SIG-M5 (cell line): ENCODE data around the gene RHOT2.
"Not testable (repeated sequence)": the region's sequence is repeated elsewhere in the genome, so short reads cannot be mapped to it uniquely, and the experiment has no call there.

Experiments used
- DNase-seq: peaks from one replicate; lab custom pipeline; 2025; lab: John Stamatoyannopoulos, UW

RHOT2 gene

DNA sequence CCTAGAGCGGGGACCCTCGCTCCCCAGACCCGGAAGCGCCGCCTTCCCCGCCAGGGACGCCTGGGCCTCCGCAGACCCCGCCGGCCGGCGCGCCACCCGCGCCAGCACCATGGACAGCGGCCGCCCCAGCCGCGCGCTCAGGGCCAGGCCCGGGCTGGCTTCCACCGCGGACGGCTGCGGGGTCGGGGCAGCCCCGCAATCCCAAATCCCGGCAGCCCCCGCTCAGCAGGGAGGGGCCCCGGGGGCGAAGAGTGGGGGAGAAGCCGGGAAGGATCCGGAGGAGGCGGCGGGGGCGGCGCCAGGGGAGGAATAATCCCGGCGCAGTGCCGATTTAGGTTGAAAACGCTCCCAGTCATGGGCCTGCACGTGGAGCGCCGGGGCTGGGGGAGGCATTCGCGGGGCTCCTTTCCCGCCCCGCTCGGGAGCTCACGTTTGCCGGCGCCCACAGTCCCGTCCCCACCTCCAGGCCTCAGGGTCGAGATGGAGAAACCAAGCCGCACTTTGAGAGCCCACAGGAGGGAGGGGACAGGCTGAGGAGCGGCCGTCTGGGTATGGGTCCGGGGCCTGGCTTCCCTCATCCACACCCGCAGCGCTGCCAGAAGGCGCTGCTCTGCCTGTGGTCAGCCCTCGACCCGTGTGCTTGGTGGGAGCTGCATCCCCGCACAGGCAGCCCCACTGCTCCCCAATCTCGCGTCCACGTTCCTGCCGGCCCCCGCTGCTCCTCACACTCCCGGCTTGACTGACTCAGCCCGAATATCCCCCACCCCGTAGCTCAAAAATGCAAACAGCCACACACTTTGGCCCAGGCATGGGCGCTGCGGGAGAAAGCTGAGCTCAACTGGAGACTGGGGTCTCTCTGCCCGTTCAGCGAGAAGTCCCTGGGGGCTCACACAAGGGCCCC lies 33.0 kb downstream of the RHOT2 start:
- no peak for DNase-seq

DNA sequence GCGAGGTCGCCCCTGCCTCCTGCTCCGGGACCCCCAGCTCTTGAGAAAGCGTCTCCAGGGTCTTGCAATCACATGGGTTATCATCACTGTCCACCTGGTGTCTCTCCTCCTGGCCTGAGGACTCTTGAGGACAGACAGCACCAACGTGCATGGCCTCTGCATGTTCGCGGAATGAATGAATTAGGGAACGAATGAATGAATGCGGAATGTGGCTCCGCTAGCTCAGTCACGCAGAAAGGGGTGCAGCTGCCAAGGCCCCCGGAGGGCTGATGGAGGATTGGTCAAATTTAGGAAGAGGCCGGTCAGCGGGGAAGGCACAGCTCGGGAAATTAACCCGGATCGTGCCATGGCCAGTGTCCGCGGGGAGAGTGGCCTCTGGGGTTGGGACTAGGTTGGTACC lies 34.4 kb downstream of the RHOT2 start:
- DNase-seq, result no peak

DNA sequence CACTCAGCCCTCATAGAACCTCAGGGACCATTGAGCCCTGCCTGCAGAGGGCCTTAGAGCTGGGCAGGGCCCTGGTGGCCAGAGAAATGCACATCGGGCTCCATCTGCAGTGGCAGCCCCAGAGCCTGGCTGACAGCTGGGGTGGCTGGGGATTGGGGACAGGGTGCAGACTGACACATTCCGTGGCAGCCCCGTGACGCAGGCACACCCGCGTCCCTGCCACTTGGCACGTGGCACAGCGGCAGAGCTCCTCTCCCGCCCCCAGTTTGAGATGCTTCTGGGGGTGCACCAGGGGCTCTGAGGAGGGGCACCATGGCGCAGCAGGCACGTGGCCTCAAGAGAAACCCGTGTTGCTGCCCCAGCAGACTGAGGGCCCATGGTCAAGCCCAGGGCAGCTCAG lies 35.5 kb downstream of the RHOT2 start:
- DNase-seq, result no peak

DNA sequence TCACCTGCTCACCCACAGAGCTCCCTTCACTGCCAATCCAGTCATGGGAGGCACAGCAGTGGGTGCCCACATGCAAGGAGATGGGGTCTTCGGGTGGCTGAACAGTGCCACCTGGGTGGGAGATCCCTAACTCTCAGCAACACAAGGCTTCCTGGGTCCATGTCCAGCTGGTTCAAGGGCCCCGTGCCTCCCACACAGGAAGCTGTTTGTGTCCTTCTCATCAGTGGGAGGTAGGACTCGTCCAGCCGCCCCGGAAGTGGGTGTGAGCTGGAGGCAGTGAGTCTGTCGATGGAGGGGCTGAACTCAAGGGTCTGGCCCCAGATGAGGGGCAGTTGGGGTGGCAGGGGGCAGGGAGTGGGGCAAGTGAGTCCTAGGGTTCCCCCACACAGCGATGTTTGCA lies 36.1 kb downstream of the RHOT2 start:
- DNase-seq, result no peak

GRCh38 chr16:704552-705380 lies 36.8 kb downstream of the RHOT2 start:
- DNase-seq, result no peak

DNA sequence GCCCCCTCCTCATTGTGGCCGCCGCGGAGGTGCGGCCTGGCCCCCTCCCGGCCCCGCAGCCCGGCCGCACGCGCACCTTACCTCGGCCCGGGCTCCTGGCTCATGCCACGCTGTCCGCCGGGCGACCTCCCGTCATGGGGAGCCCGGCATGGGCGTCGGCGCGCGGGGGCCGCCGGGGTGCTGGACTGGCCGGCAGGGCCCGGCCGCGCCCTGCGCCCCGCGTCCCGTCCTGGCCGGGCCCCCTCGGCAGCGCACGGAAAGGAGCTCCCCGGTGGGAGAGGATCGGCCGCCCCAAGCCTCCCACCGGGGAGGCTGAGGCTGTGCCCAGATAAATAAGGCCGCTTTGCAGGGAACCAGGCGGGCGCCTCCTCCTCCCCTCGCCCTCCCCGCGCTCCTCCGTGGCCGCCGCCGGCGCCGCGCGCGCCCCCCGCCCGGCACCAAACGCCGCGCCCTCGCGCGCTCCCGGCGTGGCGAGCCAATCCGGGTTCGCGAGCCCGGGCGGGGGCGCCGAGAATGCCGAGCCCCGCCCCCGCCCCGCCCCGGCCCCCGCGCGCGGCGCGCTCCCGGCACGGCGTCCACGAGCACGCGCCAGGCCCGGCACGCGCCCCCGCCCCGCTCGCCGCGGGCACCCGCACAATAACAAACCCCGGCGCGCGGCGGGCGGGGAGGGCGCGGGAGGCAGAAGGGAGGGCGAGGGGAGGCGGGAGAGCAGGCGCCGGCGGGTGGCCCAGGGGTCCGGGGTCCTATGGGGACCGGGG lies 37.7 kb downstream of the RHOT2 start, which contains the start of gene FBXL16:
FBXL16 (minus strand) TSS at position 371 of the 758 bp plus-strand sequence. CDS start 8,396 bp downstream, outside the sequence.
- DNase-seq, result no peak

- no peak for DNase-seq
Measured at GRCh38 chr16:706189-707061, 38.5 kb downstream of the RHOT2 start.

- no peak for DNase-seq
Measured at GRCh38 chr16:707062-707538, 39.2 kb downstream of the RHOT2 start.

DNA sequence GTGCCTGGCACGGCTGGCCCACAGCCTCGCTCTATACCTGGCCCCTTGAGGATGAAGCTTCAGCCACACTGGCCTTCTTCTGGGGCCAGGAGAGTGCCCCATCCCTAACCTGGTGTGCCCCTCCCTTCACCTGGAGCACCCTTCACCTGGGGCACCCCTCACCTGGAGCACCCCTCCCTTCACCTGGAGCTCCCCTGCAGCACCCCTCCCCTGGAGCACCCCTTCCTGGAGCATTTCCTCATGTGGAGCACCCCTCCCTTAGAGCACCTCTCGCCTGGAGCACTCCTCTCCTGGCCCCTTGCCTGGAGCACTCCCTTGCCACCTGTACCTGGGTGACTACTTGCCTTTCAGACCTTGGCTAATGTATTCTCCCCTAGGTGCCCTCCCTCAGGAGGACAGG lies 40.1 kb downstream of the RHOT2 start:
- no peak for DNase-seq

DNA sequence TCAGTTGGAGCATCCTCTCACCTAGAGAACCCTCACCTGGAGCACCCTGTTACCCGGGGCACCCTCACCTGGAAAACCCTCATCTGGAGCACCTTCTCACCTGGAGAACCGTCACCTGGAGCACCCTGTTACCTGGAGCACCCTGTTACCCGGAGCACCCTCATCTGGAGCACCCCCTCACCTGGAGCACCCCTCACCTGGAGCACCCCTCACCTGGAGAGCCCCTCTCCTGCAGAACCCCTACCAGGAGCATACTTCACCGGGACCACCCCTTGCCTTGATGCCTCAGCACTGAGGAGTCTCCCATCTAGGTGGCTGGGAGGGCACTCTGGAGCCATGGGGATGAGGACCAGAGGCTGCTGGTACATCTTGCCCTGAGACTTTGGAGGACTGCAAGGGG lies 41.0 kb downstream of the RHOT2 start:
- DNase-seq, result no peak

DNA sequence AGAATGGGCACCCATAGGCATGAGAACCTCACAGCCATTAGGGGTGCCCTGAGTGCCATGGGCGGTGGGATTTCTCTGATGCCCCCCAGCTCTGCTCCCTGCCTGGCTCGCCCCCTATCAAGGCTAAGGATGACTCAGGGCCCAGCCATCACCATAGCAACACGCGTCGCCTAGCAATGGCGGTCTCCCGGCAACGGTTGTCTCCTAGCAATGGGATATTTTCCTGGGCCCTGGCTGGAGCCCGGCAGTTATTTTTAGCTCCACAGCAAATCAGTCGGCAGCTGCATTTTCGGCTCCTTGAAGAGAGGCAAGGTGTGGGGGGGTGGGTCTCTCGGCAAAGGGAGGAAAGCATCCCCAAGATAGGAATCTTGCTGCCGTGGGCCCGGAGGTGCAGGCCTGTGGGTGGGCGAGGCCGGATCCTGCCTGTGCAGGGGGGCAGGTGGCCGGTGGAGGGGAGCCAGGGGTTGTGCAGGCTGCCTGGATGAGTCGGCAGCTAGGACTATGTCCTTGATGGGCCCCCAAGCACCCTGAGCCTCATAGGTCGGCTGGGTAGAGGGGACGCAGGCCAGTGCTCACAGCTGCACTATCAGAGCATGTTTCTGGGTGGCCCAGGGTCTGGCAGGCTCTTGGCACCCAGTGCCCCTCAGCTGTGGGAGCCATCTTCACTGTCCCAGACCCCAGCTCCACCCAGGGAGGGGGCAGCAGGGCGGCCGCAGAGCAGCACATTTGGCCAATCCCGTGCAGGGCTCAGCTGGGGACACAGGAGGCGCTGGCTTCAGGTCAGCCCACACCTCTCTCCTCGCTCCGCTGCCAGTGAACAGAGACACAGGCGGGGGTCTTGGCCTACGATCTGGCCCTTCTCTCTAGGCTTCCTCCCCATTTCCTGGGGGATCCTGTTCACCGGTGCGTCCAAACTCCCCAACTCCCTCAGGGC lies 41.9 kb downstream of the RHOT2 start:
- no peak for DNase-seq

GRCh38 chr16:710500-711075 lies 42.7 kb downstream of the RHOT2 start:
- no peak for DNase-seq

- no peak for DNase-seq
Measured at GRCh38 chr16:711084-711483, 43.2 kb downstream of the RHOT2 start.

GRCh38 chr16:711548-712320 lies 43.8 kb downstream of the RHOT2 start:
- DNase-seq, result no peak

DNA sequence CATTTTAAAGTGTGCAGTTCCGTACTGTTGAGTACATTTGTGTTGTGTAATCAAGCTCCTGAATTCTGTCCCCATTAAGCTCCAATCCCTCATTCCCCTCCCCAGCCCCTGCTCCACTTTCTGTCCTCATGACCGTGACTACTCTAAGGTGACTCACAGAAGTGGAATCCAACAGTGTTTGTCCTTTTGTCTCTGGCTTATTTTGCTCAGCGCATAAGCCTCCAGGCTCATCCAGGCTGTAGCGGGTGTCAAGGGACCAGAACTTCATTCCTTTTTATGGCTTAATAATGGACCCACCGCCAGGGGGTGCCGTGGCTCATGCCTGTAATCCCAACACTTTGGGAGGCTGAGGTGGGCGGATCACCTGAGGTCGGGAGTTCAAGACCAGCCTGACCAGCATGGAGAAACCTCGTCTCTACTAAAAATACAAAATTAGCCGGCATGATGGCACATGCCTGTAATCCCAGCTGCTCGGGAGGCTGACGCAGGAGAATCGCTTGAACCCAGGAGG lies 44.9 kb downstream of the RHOT2 start:
- not testable (repeated sequence) for DNase-seq

GRCh38 chr16:714079-714478 lies 46.1 kb downstream of the RHOT2 start:
- DNase-seq, result no peak

DNA sequence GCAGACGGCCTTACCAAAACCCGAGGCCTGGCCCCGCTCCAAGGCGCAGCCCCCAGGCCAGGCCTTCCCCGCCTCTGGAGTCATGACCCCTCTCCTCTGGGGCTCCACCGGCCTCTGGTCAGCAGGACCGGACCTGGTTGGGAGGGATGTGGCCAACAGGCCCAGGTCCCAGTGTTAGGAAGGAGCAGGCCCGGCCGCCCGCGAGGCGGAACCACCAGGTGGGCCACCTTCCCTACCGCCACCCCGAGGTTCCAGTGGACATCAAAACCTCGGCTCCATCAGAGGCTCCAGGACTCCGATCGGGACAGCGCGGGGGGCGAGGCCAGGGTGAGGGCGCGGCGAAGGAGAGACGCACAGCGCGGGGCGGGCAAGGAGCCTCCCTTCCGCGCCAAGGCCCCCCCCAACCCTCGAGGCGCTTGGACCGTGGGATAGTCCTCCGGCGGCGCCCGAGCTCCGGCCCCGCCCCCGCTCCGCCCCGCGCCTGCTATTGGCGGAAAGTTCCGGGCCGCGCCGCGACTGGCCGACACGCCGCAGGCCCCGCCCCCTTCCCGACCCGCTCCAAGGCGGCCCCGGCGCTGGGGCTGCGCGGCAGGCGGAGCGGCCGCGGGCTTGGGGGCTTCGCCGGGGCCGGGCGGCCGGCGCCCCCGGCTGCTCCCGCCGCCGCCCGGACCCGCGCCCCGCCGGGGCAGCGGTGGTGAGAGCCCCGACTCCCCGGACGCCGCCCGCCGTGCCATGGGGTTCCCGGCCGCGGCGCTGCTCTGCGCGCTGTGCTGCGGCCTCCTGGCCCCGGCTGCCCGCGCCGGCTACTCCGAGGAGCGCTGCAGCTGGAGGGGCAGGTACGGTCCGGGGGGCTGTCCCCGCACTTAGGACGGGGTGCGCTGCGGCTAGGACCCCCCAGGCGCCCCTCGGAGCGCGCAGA lies 46.9 kb downstream of the RHOT2 start, which contains the start of gene METRN:
METRN (plus strand) TSS at position 561 of the 919 bp plus-strand sequence; CDS start at position 733, 172 bp downstream.
- no peak for DNase-seq
